Astrocyte (in vitro differentiated cells and primary cell): ENCODE results near the gene SLC6A11. TPM values are rescaled to one million over a fixed set of nuclear protein-coding genes. Genes with fewer than 3 reads are reported as not detected.

Source experiments
- DNase-seq: peaks from one replicate; pipeline ENCODE4 v3.0.0-alpha.2; 2010; ENCODE audit warnings: low read depth
- FAIRE-seq: peaks from 2 replicates; lab custom pipeline; 2011; peaks lifted over from hg19 to GRCh38; lab: Jason Lieb, UNC
- H2AFZ ChIP-seq: 2 replicates; pipeline ENCODE4 v1.6.0; 2012; ENCODE audit warnings: low read depth, low read length, inconsistent platforms
- H3K27ac ChIP-seq: 2 replicates; pipeline ENCODE4 v1.5.1; 2011; ENCODE audit warnings: low read depth, low read length, inconsistent platforms
- H3K27me3 ChIP-seq: 2 replicates; pipeline ENCODE4 v1.6.0; 2011; ENCODE audit warnings: low read length, inconsistent platforms; ENCODE audit not compliant: insufficient read depth
- H3K36me3 ChIP-seq: 2 replicates; pipeline ENCODE4 v1.5.1; 2011; ENCODE audit warnings: low read length, inconsistent platforms; ENCODE audit not compliant: insufficient read depth
- H3K4me1 ChIP-seq: 2 replicates; pipeline ENCODE4 v1.5.1; 2011; ENCODE audit warnings: low read length, inconsistent platforms; ENCODE audit not compliant: insufficient read depth
- H3K4me2 ChIP-seq: 2 replicates; pipeline ENCODE4 v1.6.0; 2012; ENCODE audit warnings: low read length, inconsistent platforms
- H3K4me3 ChIP-seq: 2 replicates; pipeline ENCODE4 v1.5.1; 2011; ENCODE audit warnings: low read depth, mild to moderate bottlenecking, low read length, inconsistent platforms; ENCODE audit not compliant: insufficient read depth
- H3K79me2 ChIP-seq: 2 replicates; pipeline ENCODE4 v1.6.0; 2012; ENCODE audit warnings: mild to moderate bottlenecking, low read length, inconsistent platforms; ENCODE audit not compliant: insufficient read depth
- H3K9ac ChIP-seq: 2 replicates; pipeline ENCODE4 v1.6.0; 2012; ENCODE audit warnings: mild to moderate bottlenecking, low read length, inconsistent platforms
- H3K9me3 ChIP-seq: 2 replicates; pipeline ENCODE4 v1.5.1; 2012; ENCODE audit warnings: low read depth, mild to moderate bottlenecking, low read length, inconsistent platforms; ENCODE audit not compliant: insufficient read depth
- H4K20me1 ChIP-seq: 2 replicates; pipeline ENCODE4 v1.6.0; 2012; ENCODE audit warnings: low read length, inconsistent platforms; ENCODE audit not compliant: insufficient read depth
- H3K27ac Mint-ChIP-seq: one replicate; pipeline ENCODE4 v1.8.0; 2021; ENCODE audit warnings: mild to moderate bottlenecking, mixed read lengths; ENCODE audit not compliant: unreplicated experiment
- H3K27me3 Mint-ChIP-seq: one replicate; pipeline ENCODE4 v1.8.0; 2021; ENCODE audit warnings: low read depth, mixed read lengths; ENCODE audit not compliant: unreplicated experiment
- H3K36me3 Mint-ChIP-seq: one replicate; pipeline ENCODE4 v1.8.0; 2021; ENCODE audit warnings: low read depth, mixed read lengths; ENCODE audit not compliant: unreplicated experiment
- H3K4me1 Mint-ChIP-seq: one replicate; pipeline ENCODE4 v1.8.0; 2021; ENCODE audit warnings: low read depth, mixed read lengths; ENCODE audit not compliant: unreplicated experiment
- H3K4me3 Mint-ChIP-seq: one replicate; pipeline ENCODE4 v1.8.0; 2021; ENCODE audit warnings: mild to moderate bottlenecking, moderate library complexity, mixed read lengths; ENCODE audit not compliant: unreplicated experiment
- H3K9me3 Mint-ChIP-seq: one replicate; pipeline ENCODE4 v1.8.0; 2021; ENCODE audit warnings: mild to moderate bottlenecking, mixed read lengths; ENCODE audit not compliant: unreplicated experiment
- EZH2 ChIP-seq: IDR thresholded peaks from 2 replicates; pipeline ENCODE4 v1.6.1; 2012; ENCODE audit warnings: mild to moderate bottlenecking, low read length, inconsistent platforms; ENCODE audit not compliant: insufficient read depth
- total RNA-seq: library from RNA; stranded (reverse); gene quantifications from 2 replicates; pipeline ENCODE4 v1.2.1, GENCODE V29; 2021
- TF ChIP-seq, protein P1 (sequence below): IDR thresholded peaks from 2 replicates; pipeline ENCODE4 v1.5.1; 2011; ENCODE audit warnings: low read depth, mild to moderate bottlenecking, inconsistent platforms, low read length, moderate library complexity; ENCODE audit not compliant: insufficient read depth

The SLC6A11 gene
- total RNA-seq, 1 donor from 2014 or later: 0.34 TPM

DNA sequence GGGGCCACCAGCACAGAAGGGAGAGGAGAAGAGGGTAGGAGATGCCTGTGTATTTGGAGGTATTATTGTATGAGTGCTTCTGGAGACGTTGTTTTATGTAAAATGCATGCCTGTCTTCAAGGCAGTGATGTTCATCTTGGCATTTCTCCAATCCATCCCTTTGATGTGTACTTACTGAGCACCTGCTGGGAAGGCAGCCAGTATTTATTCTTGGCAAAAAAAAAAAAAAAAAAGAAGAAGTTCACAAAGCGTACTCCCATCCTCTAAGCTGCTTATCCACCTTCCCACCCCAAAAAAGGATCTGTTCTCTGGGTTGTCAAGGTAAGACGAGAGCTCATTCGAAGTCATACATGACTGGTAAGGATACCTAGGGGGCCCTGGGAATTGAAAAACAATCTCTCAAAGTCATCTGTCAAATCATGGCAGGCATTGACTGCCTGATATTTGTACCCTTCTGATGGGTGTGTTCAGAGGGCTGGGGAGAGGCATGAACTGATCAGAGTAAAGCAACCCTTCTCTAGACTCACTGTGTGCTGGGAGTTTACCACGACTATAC is 146.5 kb downstream of the SLC6A11 start:
- no peak overlapping the region for H3K4me3 Mint-ChIP-seq
- no peaks in the 10 kb centered on the region for H3K4me1 ChIP-seq
- no peaks in the 10 kb centered on the region for H3K9me3 ChIP-seq
- H3K9me3 Mint-ChIP-seq: peaks cover 4% of the 10 kb centered on the region
- no peak for TF ChIP-seq EZH2
- TF ChIP-seq, protein P1, sequence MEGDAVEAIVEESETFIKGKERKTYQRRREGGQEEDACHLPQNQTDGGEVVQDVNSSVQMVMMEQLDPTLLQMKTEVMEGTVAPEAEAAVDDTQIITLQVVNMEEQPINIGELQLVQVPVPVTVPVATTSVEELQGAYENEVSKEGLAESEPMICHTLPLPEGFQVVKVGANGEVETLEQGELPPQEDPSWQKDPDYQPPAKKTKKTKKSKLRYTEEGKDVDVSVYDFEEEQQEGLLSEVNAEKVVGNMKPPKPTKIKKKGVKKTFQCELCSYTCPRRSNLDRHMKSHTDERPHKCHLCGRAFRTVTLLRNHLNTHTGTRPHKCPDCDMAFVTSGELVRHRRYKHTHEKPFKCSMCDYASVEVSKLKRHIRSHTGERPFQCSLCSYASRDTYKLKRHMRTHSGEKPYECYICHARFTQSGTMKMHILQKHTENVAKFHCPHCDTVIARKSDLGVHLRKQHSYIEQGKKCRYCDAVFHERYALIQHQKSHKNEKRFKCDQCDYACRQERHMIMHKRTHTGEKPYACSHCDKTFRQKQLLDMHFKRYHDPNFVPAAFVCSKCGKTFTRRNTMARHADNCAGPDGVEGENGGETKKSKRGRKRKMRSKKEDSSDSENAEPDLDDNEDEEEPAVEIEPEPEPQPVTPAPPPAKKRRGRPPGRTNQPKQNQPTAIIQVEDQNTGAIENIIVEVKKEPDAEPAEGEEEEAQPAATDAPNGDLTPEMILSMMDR: no peak
- no peak overlapping the region for H3K27ac ChIP-seq
- DNase-seq (no peak), FAIRE-seq (no peak)
- H3K4me2 ChIP-seq: no peak overlapping the region
- no peak overlapping the region for H2AFZ ChIP-seq
- H3K27me3 ChIP-seq: peaks cover 20% of the 10 kb centered on the region
- no peaks in the 10 kb centered on the region for H3K79me2 ChIP-seq
- peaks cover 1% of the 10 kb centered on the region for H3K36me3 Mint-ChIP-seq
- H3K4me1 Mint-ChIP-seq: no peaks in the 10 kb centered on the region
- no peak overlapping the region for H3K4me3 ChIP-seq
- H4K20me1 ChIP-seq: no peaks in the 10 kb centered on the region
- H3K27ac Mint-ChIP-seq: no peak overlapping the region
- no peaks in the 10 kb centered on the region for H3K36me3 ChIP-seq
- H3K9ac ChIP-seq: no peak overlapping the region
- H3K27me3 Mint-ChIP-seq: peaks cover 73% of the 10 kb centered on the region

- Histone ChIP-seq H3K79me2 (no peaks in the 10 kb centered on the region), H3K4me2 (no peak overlapping the region), H3K9me3 (no peaks in the 10 kb centered on the region), H2AFZ (no peak overlapping the region), H3K4me1 (no peaks in the 10 kb centered on the region), H3K36me3 (no peaks in the 10 kb centered on the region), H3K9ac (no peak overlapping the region), H3K4me3 (no peak overlapping the region), H4K20me1 (no peaks in the 10 kb centered on the region), H3K27ac (no peak overlapping the region), H3K27me3 (peaks cover 31% of the 10 kb centered on the region)
- peaks cover 1% of the 10 kb centered on the region for H3K36me3 Mint-ChIP-seq
- H3K4me3 Mint-ChIP-seq: no peak overlapping the region
- TF ChIP-seq, protein P1: no peak
- TF ChIP-seq EZH2: no peak
- H3K27me3 Mint-ChIP-seq: peaks cover 81% of the 10 kb centered on the region
- H3K4me1 Mint-ChIP-seq: no peaks in the 10 kb centered on the region
- H3K9me3 Mint-ChIP-seq: peaks cover 4% of the 10 kb centered on the region
- no peak overlapping the region for H3K27ac Mint-ChIP-seq
- DNase-seq (peak; percentile 7), FAIRE-seq (no peak)
These were observed 148.6 kb downstream of the SLC6A11 start for GRCh38 chr3:10964537-10965167.

DNA sequence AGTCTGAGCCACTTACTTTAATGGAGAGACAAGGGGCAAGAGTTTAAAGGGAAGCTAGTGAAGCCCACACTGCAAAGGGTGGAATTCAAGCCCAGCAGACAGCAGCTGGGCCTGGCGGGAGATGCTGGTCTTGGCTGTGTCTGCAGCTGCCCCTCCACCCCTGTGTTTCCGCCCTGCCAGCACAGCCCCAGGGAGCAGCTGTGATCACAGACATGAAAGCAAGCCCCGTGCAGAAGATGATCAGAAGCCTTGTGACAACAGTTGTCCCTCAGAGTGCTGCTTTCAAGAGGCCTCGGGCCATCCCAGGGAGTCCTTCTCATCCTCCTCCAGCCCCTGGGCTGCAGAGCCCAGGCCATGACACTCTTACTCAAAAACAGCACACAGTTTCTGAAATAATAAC is 152.4 kb downstream of the SLC6A11 start:
- H3K9ac ChIP-seq: no peak overlapping the region
- no peaks in the 10 kb centered on the region for H4K20me1 ChIP-seq
- no peak overlapping the region for H3K4me3 Mint-ChIP-seq
- no peaks in the 10 kb centered on the region for H3K4me1 Mint-ChIP-seq
- H3K4me3 ChIP-seq: no peak overlapping the region
- peaks cover 3% of the 10 kb centered on the region for H3K36me3 Mint-ChIP-seq
- H3K27me3 ChIP-seq: peaks cover 56% of the 10 kb centered on the region
- H3K27ac Mint-ChIP-seq: no peak overlapping the region
- H3K9me3 ChIP-seq: no peaks in the 10 kb centered on the region
- H3K27me3 Mint-ChIP-seq: peaks cover 89% of the 10 kb centered on the region
- H3K4me1 ChIP-seq: no peaks in the 10 kb centered on the region
- DNase-seq (no peak), FAIRE-seq (no peak)
- TF ChIP-seq, protein P1: no peak
- TF ChIP-seq EZH2: no peak
- H3K36me3 ChIP-seq: no peaks in the 10 kb centered on the region
- H2AFZ ChIP-seq: no peak overlapping the region
- H3K9me3 Mint-ChIP-seq: peaks cover 4% of the 10 kb centered on the region
- no peak overlapping the region for H3K27ac ChIP-seq
- H3K79me2 ChIP-seq: no peaks in the 10 kb centered on the region
- no peak overlapping the region for H3K4me2 ChIP-seq
